Choroid plexus epithelial cell (primary cell): ENCODE results near the gene MTFR2.

Experiments used
- DNase-seq: peaks from one replicate; pipeline ENCODE4 v3.0.0-alpha.2; 2010; ENCODE audit warnings: low read depth
- H3K4me3 ChIP-seq: 2 replicates; pipeline ENCODE4 v1.5.1; 2011; ENCODE audit warnings: low read depth, mild to moderate bottlenecking, control low read depth, low read length, moderate library complexity
- TF ChIP-seq, protein P1 (sequence below): conservative IDR thresholded peaks from 2 replicates; pipeline ENCODE4 v1.5.1; 2011; ENCODE audit warnings: low read depth, mild to moderate bottlenecking, control low read depth, inconsistent platforms, low read length, moderate library complexity

The MTFR2 gene

DNA sequence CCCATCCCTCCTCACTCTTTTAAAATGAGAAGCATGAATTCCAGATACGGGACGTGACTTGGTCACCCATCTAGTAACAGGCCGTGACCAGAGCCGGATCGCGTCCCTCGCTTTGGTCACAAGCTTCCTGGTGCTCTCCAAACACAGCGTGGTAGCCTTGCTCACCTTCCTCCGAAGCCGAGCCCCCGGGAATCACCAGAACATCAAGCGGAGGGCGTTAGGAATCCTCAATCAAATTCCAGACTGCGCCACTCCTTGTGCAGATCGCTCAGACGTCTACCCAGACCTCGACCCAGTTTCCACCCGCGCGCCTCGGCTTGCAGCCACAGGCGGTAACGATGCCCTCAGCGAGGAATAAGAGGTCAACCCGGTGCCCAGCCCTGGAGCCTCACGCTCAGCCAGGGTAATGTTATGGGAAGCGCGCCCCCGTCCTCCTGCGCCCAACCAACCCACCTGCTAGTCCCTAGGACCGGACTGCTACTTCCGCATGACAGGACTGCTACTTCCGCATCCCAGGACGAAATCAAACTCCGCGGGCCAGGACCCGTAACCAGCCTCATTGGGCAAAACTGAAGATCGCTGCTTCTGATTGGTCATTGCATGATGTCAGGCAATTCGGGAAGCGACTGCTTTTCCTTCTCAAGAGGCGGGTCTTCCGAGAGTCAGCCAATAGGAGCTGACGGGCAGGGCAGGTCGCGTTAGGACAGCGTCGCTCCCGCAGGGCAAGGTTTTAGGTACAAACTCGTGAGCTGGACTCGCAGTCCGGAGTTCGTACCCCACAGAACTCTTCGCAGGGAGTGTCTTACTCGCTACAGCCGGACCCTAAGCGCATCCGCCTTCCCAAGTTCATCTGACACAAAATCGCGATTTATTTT is at the start of gene MTFR2:
TSS of gene MTFR2 (minus strand) at position 501 of the 875 bp plus-strand sequence. CDS start 1,212 bp downstream, outside the sequence.
- TF ChIP-seq, protein P1, sequence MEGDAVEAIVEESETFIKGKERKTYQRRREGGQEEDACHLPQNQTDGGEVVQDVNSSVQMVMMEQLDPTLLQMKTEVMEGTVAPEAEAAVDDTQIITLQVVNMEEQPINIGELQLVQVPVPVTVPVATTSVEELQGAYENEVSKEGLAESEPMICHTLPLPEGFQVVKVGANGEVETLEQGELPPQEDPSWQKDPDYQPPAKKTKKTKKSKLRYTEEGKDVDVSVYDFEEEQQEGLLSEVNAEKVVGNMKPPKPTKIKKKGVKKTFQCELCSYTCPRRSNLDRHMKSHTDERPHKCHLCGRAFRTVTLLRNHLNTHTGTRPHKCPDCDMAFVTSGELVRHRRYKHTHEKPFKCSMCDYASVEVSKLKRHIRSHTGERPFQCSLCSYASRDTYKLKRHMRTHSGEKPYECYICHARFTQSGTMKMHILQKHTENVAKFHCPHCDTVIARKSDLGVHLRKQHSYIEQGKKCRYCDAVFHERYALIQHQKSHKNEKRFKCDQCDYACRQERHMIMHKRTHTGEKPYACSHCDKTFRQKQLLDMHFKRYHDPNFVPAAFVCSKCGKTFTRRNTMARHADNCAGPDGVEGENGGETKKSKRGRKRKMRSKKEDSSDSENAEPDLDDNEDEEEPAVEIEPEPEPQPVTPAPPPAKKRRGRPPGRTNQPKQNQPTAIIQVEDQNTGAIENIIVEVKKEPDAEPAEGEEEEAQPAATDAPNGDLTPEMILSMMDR, result no peak

DNA sequence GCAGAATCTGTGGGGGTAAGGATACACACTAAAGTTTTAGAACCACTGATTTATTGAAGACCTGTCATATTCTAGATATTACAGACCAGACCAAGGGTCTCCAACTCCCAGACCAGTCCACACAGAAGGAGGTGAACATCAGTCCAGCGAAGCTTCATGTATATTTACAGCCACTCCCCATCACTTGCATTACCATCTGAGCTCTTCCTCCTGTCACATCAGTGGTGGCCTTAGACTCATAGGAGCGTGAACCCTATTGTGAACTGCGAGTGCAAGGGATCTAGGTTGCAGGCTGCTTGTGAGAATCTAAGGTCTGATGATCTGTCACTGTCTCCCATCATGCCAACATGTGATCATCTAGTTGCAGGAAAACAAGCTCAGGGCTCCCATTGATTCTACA is 44.5 kb upstream of the MTFR2 start:
- TF ChIP-seq, protein P1, result no peak
- DNase-seq, result no peak
- no peak overlapping the region for H3K4me3 ChIP-seq

More for the DNA sequence above, at the start of gene MTFR2:
- peak within 1 kb of the TSS; percentile 93 for H3K4me3 ChIP-seq
- DNase-seq, result peak; percentile 100

DNA sequence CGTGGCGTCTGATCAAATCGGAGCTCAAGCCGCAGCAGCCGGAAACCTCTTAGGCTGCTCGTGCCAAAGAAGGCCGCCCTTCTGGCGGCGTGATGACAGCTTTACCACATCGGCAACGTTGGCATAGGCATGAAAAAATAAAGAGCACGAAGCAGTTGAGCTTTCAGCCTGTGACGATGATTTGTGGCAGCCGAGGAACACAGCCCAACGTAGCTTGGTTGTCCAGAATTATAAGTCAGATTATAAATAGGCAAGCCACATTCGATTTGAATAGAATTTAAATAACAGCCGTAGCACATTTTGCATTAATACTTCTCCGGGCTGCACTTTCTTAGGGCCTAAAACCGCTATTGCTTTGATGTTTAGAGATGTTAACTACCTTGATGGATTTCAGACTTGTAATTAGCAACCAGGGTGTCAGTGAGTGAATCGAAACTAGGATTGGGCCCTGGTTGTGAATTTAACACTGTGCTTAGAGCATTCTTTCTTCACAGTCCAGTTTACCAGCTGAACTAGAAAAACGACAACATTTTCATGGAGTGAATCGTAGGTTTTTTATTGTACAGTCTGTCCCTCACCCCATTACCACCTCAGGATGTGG is 40.4 kb upstream of the MTFR2 start:
- peak overlapping the region; percentile 72 for H3K4me3 ChIP-seq
- TF ChIP-seq, protein P1, result no peak
- peak; percentile 87 for DNase-seq

DNA sequence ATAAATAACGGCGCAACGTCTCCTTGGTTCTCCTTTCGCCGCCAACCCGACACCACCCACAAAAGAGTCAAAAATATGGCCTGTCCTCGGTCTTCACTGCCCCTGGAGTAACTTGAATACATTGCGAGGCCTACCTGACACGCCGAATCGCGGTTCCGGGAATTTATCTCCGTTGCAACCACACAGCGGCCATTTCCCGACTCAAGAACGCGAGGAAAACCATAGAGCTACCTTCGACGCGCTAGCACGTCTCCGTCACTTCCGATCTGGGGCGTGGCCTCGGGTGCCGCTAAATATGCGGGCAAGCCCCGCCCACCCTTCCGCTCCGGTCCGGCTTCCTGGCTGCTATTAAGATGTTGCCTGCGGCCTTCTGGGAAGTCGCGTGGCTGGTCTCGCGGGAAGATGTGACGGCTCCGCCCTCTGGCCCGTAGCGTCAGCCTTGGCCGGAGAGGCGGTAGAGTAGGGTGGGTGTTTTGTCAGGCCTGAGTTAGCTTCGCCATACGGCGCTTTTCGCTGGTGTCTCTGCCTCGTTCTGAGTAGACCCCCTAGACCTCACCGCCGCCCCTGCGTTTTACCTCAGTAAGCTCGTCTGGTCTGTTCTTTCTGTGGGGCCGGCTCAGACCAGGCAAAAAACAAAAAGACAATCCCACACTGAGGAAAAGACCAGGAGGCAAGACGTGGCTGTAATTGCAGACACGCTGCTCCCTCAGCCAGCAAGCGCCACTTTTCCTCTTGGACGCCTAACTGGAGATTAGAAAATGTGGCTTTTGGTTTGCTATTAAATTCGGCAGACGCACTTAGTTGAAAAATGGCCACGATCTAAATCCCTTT is 39.7 kb upstream of the MTFR2 start, which contains the start of gene BCLAF1:
TSS of gene BCLAF1 (minus strand) at position 268 of the 831 bp plus-strand sequence. CDS start 9,980 bp downstream, outside the sequence.
- TF ChIP-seq, protein P1, result peak; percentile 2
- peak; percentile 100 for DNase-seq
- H3K4me3 ChIP-seq, result peak within 1 kb of the TSS; percentile 97

DNA sequence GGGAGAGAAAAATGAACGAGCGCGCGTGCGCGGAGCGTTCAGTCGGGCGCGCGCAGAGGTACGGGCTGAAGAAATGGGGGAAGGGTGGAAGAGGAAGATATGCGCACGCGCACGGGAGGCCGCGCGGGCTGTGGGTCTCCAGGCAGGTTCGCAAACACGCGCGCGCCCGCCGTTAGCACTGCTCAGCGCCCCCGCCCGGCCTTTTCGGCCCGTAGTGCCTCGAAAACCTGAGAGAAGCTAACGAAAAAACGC is 39.1 kb upstream of the MTFR2 start:
- H3K4me3 ChIP-seq, result peak overlapping the region; percentile 97
- TF ChIP-seq, protein P1, result no peak
- DNase-seq, result peak; percentile 93

DNA sequence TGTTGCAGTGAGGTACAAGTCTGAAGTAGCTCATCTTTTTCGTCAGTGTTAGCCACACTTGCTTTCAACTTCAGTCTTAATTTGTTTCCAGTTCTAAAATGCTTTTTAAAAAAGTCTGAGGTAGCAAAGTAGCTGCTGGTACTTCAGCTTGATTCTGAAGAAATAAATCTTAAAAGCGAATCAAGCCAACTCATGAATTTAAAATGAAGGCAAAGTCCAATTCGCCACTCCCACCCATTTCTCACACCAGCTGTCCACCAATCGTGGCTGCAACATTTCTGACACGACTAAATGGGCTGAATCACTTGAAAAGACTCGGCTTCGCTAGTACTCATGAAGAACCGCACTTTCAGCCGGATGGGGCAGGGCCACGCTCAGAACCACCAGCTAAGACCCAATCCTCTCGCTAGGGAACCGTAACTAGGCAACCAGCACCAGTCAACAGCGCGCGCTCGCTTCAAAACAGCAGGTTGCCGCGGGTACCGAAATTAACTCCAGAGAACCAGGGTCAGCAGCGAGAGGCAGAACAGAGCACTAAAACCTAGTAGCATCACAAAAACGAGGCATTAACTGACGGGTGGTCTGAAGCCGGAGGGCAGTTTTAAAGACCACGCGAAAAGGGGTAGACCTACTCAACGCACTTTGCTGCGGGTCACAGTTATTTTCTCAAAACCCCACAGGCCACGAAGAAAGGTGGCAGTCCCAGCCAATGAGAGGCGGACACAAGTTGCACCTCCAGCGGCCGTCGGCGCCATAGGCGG is 38.6 kb upstream of the MTFR2 start:
- TF ChIP-seq, protein P1, result peak; percentile 27
- H3K4me3 ChIP-seq, result peak overlapping the region; percentile 97
- peak; percentile 97 for DNase-seq
